ENCODE measurements around the gene LGALS3BP.
A peak's percentile ranks its signal among the peaks of the same experiment; 100 is the strongest.

LGALS3BP gene

DNA sequence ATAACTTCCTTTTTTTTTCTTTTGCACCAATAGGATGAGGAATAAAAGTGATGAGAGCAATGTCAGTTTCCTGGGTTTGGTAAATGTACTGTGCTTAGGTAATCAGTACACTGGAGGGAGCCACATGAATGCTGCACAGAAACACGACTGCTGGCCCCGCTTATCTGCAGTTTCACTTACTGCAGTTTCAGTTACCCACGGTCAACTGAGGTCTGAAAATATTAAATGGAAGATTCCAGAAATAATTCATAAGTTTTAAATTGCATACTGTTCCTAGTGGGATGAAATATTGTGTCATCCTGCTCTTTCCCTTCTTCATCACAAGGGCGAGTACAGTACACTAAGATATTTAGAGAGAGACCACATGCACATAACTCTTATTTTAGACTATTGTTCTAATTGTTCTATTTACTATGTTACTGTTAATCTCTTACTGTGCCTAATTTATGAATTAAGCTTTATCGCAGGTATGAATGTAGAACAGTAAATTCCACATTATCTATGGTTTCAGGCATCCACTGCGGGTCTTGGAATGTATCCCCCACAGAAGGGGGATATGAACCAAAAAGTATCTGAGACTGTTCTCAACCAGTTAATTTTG is 6.4 kb upstream of the LGALS3BP start:
- no peak for DNase-seq (ENCODE audit: low read depth in 2 of 3, low spot score in 2 of 3)

DNA sequence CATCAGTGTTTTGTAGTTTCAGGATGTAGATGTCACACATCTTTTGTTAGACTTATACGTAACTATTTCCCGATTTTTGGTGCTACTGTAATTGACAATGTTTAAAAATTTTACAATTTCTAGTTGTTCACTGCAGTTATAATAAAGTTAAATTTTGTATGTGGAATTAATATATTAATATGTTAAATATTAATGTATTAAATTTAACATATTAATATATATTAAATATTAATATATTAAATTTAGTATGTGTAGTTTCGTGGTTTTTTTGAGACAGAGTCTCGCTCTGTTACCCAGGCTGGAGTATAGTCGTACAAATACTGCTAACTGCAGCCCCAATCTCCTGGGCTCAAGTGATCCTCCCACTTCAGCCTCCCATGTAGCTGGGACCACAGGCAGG is 5.7 kb upstream of the LGALS3BP start:
- DNase-seq (ENCODE audit: low read depth in 2 of 3, low spot score in 2 of 3) = no peak

DNA sequence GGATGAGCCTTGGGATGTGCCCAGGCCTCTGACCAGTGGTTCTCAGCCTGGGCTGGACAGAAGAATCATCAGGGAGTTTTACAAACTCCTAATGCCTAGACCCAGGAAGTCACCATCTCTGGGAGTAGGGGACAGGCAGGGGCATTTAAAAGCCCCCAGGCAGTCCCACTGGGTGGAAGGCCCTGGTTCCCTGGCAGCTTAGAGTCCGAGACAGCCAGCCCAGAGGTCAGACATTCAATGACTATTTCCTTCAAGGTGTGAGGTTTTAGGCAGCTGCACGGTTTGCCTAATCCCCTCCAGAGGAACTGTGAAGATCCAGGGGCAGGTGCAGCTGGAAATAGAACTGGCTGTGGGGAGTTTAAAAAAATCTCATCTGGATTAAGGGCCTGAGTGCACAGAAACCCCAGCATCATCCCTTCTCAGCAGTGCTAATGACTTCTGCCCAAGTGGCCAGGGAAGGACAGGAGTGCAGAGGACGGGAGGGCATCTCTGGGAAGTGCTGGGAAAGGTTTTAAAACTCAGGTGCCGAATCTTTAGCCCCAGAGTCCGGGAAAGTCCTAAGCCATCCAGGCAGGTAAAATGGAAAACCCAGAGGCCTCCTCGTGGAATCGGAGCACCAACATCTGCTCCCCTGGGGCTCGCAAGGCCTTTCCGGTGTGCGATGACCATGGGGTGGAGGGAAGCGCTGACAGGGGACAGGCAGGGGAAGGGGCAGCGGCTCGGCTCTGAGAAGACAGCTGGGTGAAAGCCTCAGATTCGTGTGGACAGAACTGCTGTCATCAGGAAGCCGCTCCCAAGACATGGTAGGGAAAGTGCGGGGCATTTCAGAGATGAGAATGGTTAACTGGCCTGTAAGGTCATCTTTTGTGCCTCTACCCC is 1.5 kb upstream of the LGALS3BP start:
- no peak for DNase-seq (ENCODE audit: low read depth in 2 of 3, low spot score in 2 of 3)

DNA sequence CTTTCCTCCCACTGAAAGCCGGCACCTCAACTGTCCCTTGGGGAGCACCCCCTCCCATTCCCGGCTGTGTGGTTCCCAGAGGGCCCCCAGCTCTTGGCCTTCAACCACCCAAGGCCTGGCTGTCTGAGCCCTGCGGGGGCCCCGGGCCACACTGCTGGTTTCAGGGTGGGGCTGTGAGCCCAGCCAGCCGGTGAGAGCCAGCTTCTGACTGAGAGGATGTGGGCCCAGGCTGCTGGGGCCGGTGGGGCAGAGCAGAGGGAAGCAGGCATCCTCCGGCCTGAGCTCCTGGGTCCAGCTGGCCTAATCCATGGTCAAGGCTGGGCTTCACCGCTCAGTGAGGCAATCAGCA is 875 bp upstream of the LGALS3BP start:
- no peak for DNase-seq (ENCODE audit: low read depth in 2 of 3, low spot score in 2 of 3)

DNA sequence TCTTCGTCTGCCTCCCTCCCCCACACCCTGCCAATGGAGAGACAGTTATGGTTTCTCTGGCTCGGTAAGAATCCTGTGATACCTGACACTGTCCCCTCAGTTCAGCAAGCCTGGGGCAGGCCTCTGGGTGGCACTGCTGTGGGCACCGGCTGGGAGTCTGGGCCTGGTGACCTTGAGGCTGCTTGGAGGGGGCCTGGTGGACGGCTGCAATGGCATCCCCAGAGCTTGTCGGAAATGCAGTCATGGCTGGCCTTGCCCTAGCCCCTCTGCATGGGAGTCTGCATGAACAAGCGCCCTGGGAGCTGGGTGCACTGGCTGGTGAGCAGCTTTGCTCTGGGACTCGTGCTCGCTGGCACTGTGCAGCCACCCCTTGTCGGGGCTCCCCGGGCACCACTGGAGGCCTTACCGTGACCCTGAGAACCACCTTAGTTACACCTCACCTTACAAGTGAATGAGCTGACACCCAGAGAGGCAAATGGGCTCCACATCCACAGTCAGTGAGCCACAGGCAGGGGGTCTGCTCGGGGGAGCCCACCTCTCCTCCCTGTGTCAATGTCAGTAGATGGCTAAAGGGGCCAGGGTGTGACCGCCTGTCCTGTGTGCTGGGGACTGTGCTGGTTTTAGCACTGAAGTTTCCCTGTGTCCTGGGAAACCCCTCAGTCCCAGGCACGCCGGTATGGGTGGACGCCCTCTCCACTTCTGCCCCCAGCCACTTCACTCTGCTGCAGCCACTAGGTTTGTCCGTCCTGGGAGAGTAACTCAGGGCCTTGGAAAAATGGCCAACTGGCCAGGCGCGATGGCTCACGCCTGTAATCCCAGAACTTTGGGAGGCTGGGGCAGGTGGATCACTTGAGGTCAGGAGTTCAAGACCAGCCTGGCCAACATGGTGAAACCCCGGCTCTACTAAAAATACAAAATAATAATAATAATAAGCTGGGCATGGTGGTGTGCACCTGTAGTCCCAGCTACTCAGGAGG is 1.4 kb downstream of the LGALS3BP start:
- no peak for DNase-seq (ENCODE audit: low read depth in 2 of 3, low spot score in 2 of 3)

DNA sequence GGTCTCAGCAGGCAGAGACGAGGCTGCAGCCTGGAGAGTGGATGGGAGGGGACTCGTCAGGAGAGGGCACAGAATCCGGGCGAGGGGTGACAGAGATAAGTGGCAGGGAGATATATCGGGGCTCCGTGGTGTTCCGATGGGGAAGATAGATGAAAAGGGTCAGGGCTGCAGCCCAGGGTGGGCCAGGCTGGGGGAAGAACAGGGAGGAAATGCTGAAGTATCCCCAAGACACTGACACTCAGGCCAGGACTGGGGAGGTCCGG is 2.1 kb downstream of the LGALS3BP start:
- no peak for DNase-seq (ENCODE audit: low read depth in 2 of 3, low spot score in 2 of 3)

DNA sequence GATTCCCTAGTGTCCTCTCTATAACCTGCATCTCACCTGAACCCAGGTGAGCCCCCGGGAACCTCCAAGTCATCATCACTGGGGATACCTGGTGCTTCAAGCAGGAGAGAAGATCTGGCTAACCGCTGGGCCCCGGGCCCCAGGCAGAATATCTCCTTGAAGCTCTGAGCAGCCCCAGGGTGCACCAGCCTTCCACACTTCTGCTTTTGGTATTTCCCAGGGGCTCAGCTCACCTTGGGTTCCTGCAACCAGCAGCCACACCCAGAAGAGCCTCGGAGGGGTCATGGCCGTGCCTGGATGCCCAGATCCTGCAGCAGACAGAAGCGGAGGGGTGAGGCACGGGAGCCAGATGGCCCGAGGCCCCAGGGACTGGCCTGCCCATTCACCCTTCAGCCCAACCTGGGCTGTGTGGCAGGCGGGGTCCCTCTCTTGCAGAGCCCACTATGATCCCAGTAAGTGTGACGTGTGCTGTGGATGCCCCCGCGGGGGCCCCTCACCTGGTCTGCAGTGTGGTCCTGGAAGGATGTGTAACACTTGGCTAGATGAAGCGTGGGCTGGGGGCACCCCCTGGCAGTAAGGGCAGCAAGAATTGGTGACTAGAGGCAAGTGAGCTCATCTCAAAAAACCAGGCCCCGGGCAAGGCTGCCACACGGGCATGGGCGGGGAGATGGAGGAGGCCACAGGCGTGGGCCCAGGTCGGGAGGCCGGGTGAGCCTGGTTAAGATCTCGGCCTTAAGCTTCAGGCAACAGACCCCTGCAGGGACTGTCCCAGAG is 2.6 kb downstream of the LGALS3BP start:
- DNase-seq (ENCODE audit: low read depth in 2 of 3, low spot score in 2 of 3) = no peak

DNA sequence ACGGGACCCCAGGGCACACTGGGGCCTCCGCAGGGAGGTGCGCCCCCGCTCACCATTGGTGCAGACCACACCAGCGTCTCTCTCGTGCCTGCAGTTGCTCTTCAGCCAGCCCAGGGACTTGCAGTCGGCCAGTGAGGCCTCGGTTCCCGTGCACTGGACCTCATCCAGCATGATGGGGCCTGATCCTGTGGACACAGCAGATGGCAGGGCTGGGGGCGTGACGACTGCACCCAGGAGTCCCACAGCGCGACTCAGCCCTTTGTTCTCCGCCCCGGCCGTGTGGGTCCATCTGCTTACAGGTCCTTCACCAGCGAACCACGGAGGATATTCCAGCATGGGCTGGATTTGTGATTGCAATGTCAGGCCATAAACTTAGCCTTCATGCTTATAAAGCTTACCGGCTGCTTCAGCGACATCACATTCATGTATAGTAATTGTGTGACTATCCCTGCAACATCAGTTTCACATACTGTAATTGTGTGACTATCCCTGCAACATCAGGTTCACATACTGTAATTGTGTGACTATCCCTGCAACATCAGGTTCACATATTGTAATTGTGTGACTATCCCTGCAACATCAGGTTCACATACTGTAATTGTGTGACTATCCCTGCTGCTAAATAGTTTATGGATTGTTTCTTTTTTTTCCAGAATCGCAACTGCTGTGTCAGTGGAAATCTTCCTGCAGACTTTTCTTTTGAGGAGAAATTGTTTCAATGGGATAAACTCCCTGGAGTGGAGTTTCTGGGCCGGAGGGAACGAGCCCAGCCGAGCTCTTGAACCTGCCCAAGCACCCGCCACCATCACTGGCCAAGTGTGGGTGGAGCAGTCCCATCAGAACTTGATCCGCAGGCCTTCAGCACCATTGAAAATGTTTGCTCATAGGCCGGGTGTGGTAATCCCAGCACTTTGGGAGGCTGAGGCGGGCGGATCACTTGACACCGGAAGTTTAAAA is 4.8 kb downstream of the LGALS3BP start:
- no peak for DNase-seq (ENCODE audit: low read depth in 2 of 3, low spot score in 2 of 3)

DNA sequence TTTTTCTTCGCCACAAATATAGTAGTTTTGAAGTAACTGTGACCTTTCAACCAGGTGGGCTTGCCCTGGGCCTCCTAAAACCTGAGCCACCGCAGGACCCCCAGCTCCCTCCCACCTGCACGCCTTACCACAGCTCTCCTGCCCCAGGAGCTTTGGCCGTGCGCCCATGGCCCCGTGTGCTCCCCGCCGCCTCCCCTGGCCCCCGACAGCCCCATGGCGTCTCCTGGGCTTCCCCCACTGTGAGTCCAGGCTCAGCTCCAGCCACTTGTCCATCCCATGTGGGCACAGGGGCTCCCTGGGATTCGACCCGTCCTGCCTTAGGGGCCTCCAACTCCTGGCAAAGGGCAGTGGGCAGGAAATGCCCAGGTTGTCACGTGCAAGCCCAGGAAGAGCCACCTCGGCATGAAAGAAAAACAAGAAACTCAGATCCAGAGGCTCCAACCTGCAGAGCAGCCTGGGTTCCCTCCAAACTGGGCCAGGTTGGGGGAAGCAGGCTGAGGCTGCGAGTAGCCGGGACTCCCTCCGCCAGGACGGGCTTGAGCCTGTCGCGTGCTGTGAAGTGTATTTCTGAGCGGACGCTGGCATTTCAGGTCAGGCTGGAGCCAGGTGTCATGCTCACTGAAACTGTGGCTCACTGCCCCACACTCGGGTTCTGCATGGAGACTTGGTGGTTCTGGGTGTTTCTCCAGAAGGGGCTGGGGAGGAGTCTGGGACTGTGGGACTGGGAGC is 5.8 kb downstream of the LGALS3BP start:
- no peak for DNase-seq (ENCODE audit: low read depth in 2 of 3, low spot score in 2 of 3)

DNA sequence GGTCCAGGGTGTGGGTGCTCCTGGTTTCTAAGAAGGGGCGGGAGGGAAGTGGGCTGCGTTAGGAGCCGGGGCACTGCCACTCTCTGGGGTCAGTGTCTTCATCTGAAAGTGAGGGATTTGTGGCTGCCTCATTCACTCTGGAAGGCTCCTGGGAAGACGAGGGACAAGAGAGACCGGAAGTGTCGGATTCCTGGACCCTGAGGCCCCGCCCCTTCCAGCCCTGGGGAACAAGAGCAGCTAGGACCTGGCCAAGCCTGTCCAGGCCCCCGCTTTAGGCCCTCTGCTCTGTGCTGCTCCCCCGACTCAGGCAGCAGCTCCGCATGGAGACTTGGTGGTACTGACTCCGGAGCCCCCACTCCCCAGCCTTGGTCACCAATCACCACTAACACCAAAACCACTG is 6.5 kb downstream of the LGALS3BP start:
- DNase-seq (ENCODE audit: low read depth in 2 of 3, low spot score in 2 of 3) = no peak

DNA sequence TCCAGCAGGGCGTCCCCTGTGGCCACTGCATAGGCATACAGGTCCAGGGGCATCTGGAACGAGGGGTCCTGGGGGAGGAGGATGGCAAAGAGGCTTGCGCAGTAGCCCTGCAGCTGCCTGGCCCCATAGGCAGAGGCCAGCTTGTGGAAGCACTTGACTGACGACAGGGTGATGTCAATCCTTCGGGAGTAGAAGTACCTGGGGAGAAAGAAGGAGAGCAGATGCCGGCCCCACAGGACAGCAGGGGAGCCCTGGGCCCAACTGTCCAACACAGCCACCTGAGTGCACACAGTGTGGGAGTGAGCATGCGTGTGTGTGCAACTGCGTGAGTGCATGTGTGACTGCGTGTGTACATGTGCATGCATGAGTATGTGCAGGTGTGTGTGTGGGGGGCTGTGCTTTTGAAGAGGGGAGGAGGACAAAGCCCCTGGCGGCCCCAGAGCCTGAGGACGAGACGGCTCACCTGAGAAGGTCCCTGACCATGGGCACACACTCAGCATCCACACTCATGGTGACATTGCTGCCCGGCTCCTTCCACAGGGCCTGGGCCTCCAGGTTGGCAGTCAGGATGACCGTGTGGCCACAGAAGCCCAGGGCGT is 7.1 kb downstream of the LGALS3BP start:
- no peak for DNase-seq (ENCODE audit: low read depth in 2 of 3, low spot score in 2 of 3)

DNA sequence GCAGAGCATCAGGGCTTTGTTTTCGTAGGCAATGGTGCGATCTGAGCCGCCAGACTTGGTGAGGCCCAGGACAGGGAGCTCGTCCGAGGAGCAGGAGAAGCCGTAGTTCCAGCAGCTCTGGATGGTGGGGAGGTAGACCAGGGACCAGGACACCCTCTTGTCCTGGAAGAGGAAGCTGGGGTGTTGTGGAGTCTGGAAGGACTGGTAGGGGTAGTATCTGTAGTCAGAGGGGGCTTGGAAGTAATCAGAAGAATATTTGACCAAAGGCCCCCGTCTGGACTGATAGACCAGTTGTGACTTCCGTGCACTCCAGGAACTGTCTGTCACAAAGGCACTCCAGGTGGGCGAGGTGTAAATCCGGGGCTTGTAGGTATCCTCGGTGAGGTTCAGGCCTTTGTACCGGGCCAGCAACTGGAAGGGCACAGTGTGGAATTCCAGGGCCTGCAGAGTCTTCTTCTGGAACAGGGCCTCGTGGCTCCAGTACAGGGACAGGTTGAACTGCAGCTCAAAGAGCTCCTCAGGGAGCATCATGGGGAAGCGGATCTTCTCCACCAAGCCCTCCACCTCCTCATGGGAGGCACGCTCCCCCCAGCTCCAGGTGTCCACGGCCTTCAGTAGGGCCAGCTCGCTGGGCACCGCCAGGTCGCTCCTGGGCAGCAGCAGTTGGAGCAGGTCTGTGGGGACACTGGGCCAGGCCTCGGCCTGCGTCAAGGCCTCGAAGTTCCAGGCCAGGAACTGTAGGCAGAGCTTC is 7.8 kb downstream of the LGALS3BP start:
- DNase-seq (ENCODE audit: low read depth in 2 of 3, low spot score in 2 of 3) = no peak

DNA sequence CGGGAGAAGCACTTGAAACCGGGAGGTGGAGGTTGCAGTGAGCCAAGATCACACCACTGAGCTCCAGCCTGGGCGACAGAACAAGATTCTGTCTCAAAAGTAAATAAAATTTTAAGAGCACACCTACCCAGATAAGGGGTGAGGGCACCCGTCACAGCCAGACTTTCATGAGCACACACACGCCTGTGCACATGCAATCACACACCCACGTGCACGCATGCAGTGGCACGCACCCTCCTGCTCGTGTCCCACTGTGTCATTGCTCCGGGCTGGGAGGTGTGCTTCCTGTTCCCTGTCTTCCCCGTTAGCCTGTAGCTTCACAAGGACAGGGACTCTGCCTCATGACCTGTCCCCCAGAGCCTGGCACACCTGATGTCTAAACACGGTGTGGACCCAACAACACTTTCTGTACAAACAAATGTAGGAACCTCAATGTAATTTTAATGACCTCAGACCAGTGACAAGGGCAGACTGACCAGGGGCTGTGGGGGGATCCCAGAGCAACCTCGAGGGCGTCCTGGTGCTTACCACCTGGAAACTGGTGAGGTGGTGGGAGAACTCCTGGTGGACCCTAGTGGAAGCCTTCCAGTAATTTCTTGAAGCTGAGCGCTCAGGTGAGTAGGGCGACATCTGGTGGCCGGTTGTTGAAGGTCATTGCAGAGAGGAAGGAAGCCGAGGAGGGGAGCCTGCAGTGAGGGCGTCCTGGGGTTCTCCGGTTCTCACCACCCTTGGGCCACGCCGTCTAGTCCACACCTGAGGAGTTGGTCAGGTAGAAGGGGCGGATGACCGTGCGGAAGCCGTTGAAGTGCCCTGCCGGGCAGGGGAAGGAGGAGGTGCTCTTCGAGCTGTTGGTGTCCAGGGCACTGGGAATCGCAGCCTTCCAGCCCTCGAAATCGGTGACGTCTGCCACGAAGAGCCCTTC is 8.6 kb downstream of the LGALS3BP start:
- DNase-seq (ENCODE audit: low read depth in 2 of 3, low spot score in 2 of 3) = peak; percentile 31 to 68 (median 63)

DNA sequence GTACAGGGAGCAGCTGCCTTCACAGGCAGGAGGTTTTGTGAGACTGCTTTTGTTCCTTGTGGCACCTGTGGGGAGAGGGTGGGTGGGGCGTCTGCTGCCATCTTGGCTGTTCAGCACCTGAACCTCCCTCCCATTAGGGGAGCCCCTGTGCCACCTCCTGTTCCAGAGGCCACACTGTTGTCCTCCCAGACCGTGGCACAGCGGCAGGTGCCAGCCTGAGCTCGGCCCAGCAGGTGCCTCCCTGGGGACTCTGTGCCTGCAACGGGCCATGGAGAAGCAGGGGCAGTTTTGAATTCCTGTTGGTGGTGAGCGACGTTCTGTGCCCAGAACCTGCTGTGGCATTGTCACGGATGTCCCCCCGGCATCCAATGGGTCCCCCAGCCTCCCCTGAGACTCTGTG is 9.9 kb downstream of the LGALS3BP start:
- DNase-seq (ENCODE audit: low read depth in 2 of 3, low spot score in 2 of 3) = no peak

DNA sequence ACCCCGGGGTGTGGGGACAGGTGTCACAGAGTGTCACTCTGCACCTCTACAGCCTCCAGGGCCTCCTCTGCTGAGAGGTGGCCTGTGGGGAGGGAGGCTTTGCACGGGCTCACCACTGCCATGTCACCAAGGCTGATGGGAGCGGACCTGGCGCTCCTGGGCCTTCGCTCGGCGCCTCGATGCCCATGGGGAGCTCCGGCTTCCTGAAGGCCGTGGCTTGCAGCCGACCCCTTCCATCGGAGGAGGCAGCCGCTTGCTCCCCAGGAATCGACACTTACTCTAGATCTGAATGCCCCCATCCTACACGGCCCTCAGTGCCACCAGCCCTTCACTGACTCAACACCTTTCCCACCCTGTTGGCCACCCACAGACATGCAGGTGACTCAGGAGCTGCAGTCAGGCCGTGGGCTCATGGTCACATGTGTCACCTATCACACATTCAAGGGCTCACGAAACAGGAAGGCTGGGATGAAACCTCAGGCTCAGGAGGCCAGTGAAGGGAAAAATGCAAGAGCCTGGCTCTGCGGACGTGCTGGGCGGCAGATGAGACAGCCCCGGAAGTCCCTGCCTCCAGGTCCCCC is 11.9 kb downstream of the LGALS3BP start:
- DNase-seq (ENCODE audit: low read depth in 2 of 3, low spot score in 2 of 3) = no peak

DNA sequence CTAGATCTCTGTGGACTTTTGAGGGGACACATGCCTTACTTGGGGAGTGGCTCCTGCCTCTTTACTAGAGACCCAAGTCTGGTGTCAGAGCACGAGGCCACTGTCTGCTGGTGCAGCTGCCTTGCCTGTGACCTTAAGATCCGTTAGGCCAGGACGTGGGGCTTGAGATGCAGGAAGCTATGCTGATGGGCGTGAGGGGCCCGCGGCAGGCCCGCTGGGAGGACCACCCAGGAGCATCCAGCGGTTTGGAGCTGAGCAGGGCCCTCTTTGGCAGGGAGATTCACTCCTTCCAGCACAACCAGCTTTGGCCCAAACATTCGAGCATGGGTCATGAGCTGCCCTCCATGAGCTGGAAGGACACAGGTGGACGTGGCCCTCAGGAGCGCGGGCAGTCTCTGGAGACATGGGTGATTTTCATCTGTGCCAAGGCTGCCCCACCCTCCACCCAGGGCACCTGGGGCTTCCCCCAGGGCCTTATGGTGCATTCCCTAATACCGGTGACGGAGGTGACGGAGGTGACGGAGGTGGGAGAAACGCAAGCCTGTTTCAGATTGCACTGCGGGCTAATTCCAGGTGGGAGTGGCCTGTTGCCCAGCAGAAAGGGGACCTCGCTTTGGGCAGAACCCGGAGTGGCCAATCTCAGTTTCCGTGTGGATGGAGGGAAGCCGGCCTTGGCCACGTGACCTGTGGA is 12.7 kb downstream of the LGALS3BP start:
- no peak for DNase-seq (ENCODE audit: low read depth in 2 of 3, low spot score in 2 of 3)

Measured in activated CD8-positive, alpha-beta memory T cell treated with anti-CD3 and anti-CD28 coated beads for 48 hours (primary cell).